Endothelial cell of umbilical vein (primary cell): ENCODE results near the gene IDH1. TPM values are rescaled to one million over a fixed set of nuclear protein-coding genes. Genes with fewer than 3 reads are reported as not detected.

Source experiments
- BruUV-seq: library from RNA; stranded (reverse); fragments of 400-500 nt; replicated peaks from 2 replicates; lab custom pipeline; 2021; lab: Mats Ljungman, UMichigan
- CTCF ChIA-PET: fragments of 300-600, 350-600 bp; sonication (Branson Sonifier 250); formaldehyde crosslinking; loops from one replicate; lab custom pipeline; 2021; ENCODE audit warnings: antibody characterized with exemption, inconsistent platforms; lab: Charles Lee
- POLR2A ChIA-PET: fragments of 300-600, 350-600 bp; sonication (Branson Sonifier 250); formaldehyde crosslinking; loops from one replicate; lab custom pipeline; 2021; ENCODE audit warnings: antibody characterized with exemption, inconsistent platforms; lab: Charles Lee
- DNase-seq: peaks from one replicate; pipeline ENCODE4 v3.0.0-alpha.2; 2011; ENCODE audit warnings: low read depth, low spot score
- FAIRE-seq: peaks from 2 replicates; lab custom pipeline; 2011; peaks lifted over from hg19 to GRCh38; lab: Jason Lieb, UNC
- H2AFZ ChIP-seq: 2 replicates; pipeline ENCODE4 v1.6.0; 2012; ENCODE audit warnings: low read depth, low read length, control low read depth, inconsistent platforms
- H3K27ac ChIP-seq: 2 replicates; pipeline ENCODE4 v1.5.1; 2011; ENCODE audit warnings: low read depth, mild to moderate bottlenecking, control low read depth, low read length, moderate library complexity; ENCODE audit not compliant: insufficient read depth
- H3K27me3 ChIP-seq, 2 experiments: 2 replicates each; pipeline versions ENCODE4 v1.6.0 to v1.6.1; 2011; ENCODE audit warnings: low read length in 2 of 2, mixed read lengths in 1 of 2; ENCODE audit not compliant: control insufficient read depth in 2 of 2, insufficient read depth in 2 of 2
- H3K36me3 ChIP-seq, 2 experiments: 2 replicates in 1 of 2; 3 replicates in 1 of 2; pipeline ENCODE4 v1.5.1; 2011; ENCODE audit warnings: low read length in 2 of 2, mild to moderate bottlenecking in 1 of 2, moderate library complexity in 1 of 2; ENCODE audit not compliant: control insufficient read depth in 2 of 2, insufficient read depth in 2 of 2; ENCODE audit errors: extremely low read depth in 1 of 2
- H3K4me1 ChIP-seq: 3 replicates; pipeline ENCODE4 v1.5.1; 2011; ENCODE audit warnings: mild to moderate bottlenecking, low read length; ENCODE audit not compliant: control insufficient read depth, insufficient read depth; ENCODE audit errors: extremely low read depth
- H3K4me2 ChIP-seq: 2 replicates; pipeline ENCODE4 v1.6.1; 2011; ENCODE audit warnings: low read length, control low read depth, mixed read lengths; ENCODE audit not compliant: insufficient read depth
- H3K4me3 ChIP-seq, 3 experiments: fragments of 200-600 bp in 1 of 3; sonication (generic), shearing (Covaris generic) in 1 of 3; replicated peaks in 1 of 3; 2 replicates each; pipeline ENCODE4 v1.5.1; 2011 to 2016; ENCODE audit warnings: control low read depth in 3 of 3, low read length in 3 of 3, mild to moderate bottlenecking in 2 of 3, inconsistent platforms in 1 of 3, low read depth in 1 of 3, moderate library complexity in 1 of 3; ENCODE audit not compliant: insufficient read depth in 1 of 3
- H3K79me2 ChIP-seq: 2 replicates; pipeline ENCODE4 v1.6.0; 2012; ENCODE audit warnings: low read length, inconsistent platforms; ENCODE audit not compliant: control insufficient read depth, insufficient read depth
- H3K9ac ChIP-seq: replicated peaks from 2 replicates; pipeline ENCODE3; 2011; ENCODE audit warnings: low read length, control low read depth; ENCODE audit not compliant: insufficient read depth; ENCODE audit errors: extremely low read depth
- H3K9me1 ChIP-seq: replicated peaks from 3 replicates; pipeline ENCODE4 v1.6.0; 2011; ENCODE audit warnings: mild to moderate bottlenecking, low read length; ENCODE audit not compliant: control insufficient read depth, insufficient read depth; ENCODE audit errors: extremely low read depth
- H3K9me3 ChIP-seq: replicated peaks from 2 replicates; pipeline ENCODE4 v1.5.1; 2012; ENCODE audit warnings: low read length, inconsistent platforms; ENCODE audit not compliant: control insufficient read depth, insufficient read depth
- H4K20me1 ChIP-seq: replicated peaks from 2 replicates; pipeline ENCODE3; 2011; ENCODE audit warnings: mild to moderate bottlenecking, low read length; ENCODE audit not compliant: control insufficient read depth, insufficient read depth; ENCODE audit errors: extremely low read depth
- CTCF ChIP-seq, 2 donors: IDR thresholded peaks; 1 replicate in 1 of 2; 2 replicates in 1 of 2; pipeline ENCODE4 v1.5.1; 2011; ENCODE audit warnings: low read length in 2 of 2, mild to moderate bottlenecking in 2 of 2, moderate library complexity in 2 of 2, control low read depth in 1 of 2, inconsistent platforms in 1 of 2, low read depth in 1 of 2; ENCODE audit not compliant: insufficient read depth in 1 of 2; ENCODE audit errors: extremely low read depth in 1 of 2
- EZH2 ChIP-seq: IDR thresholded peaks from 2 replicates; pipeline ENCODE4 v1.6.1; 2012; ENCODE audit warnings: borderline replicate concordance, low read depth, mild to moderate bottlenecking, moderate library complexity, low read length, inconsistent platforms; ENCODE audit not compliant: severe bottlenecking
- FOS ChIP-seq: IDR thresholded peaks from 2 replicates; pipeline ENCODE4 v1.6.1; 2011; ENCODE audit warnings: mild to moderate bottlenecking, low read length, moderate library complexity, borderline replicate concordance; ENCODE audit not compliant: insufficient read depth
- GATA2 ChIP-seq: IDR thresholded peaks from 2 replicates; pipeline ENCODE4 v1.7.0; 2011; ENCODE audit warnings: low read depth, mild to moderate bottlenecking, moderate library complexity, mixed read lengths, low read length; ENCODE audit not compliant: insufficient read length, insufficient read depth
- JUN ChIP-seq: IDR thresholded peaks from 2 replicates; pipeline ENCODE4 v1.6.1; 2011; ENCODE audit warnings: borderline replicate concordance, low read depth; ENCODE audit not compliant: insufficient read length, insufficient read depth
- MYC ChIP-seq: IDR thresholded peaks from one replicate; pipeline ENCODE4 v1.6.1; 2011; ENCODE audit warnings: mild to moderate bottlenecking, low read depth, low read length
- POLR2A ChIP-seq: IDR thresholded peaks from 2 replicates; pipeline ENCODE4 v1.6.1; 2012; ENCODE audit warnings: low read depth, mild to moderate bottlenecking, control low read depth, low read length
- POLR2AphosphoS5 ChIP-seq: IDR thresholded peaks from 2 replicates; pipeline ENCODE4 v1.6.1; 2012; ENCODE audit warnings: low read depth, mild to moderate bottlenecking, control low read depth, low read length, moderate library complexity; ENCODE audit not compliant: insufficient read depth
- dilution Hi-C: fragments of 300-500 bp; cut with MboI; formaldehyde crosslinking; loops from one replicate; pipeline ENCODE4 v1.15.0; 2019; ENCODE audit warnings: low sequenced_read_pairs; ENCODE audit not compliant: extremely low pct_ligation_motif_present
- intact Hi-C: fragments of 100-400 bp; cut with micrococcal nuclease; formaldehyde crosslinking; loops from one replicate; pipeline ENCODE4 v1.10.0; 2022
- polyA plus RNA-seq, 4 experiments: library from polyadenylated mRNA; depleted of rRNA in 3 of 4; stranded (reverse) in 3 of 4; unstranded in 1 of 4; fragments of >200 nt; gene quantifications; 2 replicates each; pipeline versions ENCODE4 v1.2.1 to v1.2.3, GENCODE V29; 2011 to 2012; ENCODE audit warnings: missing spikeins in 1 of 4
- total RNA-seq: library from RNA; stranded (reverse); gene quantifications from 2 replicates; pipeline ENCODE4 v1.2.3, GENCODE V29; 2021
- TF ChIP-seq, protein P1 (sequence below): IDR thresholded peaks from 2 replicates; pipeline ENCODE4 v1.6.1; 2011; ENCODE audit not compliant: insufficient read depth, insufficient read length

The IDH1 gene
- total and polyA plus RNA-seq, 2 donors (not counting 3 experiments of a cell fraction or from before 2014, with no cell fraction given) = 63.1 to 107 TPM

- Histone ChIP-seq H3K79me2 (peaks cover 8% of the 10 kb centered on the region), H3K36me3 (peaks cover 10 to 38% of the 10 kb centered on the region in 2 experiments), H3K4me3 (no peak overlapping the region), H3K4me2 (no peak overlapping the region), H3K27me3 (no peaks in the 10 kb centered on the region), H3K9me3 (no peaks in the 10 kb centered on the region), H3K27ac (no peak overlapping the region), H3K9ac (no peak overlapping the region), H4K20me1 (no peaks in the 10 kb centered on the region), H3K4me1 (no peaks in the 10 kb centered on the region), H2AFZ (no peak overlapping the region), H3K9me1 (no peaks in the 10 kb centered on the region)
- CTCF ChIA-PET = interaction anchor here (2.5 kb wide), 1 partner anchor 20 kb away, joined by 9 read pairs; the partner anchor contains the start of gene IDH1
- dilution Hi-C loops (no loop called here), intact Hi-C loops (no loop called here)
- BruUV-seq = no TSS peak
- DNase-seq = no peak
- POLR2A ChIA-PET = no interaction called here
- no peak for TF ChIP-seq POLR2A
- TF ChIP-seq, protein P1, sequence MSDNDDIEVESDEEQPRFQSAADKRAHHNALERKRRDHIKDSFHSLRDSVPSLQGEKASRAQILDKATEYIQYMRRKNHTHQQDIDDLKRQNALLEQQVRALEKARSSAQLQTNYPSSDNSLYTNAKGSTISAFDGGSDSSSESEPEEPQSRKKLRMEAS = no peak
- no peak for TF ChIP-seq GATA2
- TF ChIP-seq CTCF (IDR thresholded peaks at IDR 0.05; ENCODE audit: extremely low read depth in 1 of 2, insufficient read depth in 1 of 2, low read depth in 1 of 2, low read length in 2 of 2) = no peak
- no peak for FAIRE-seq
Observed at GRCh38 chr2:208274748-208275147, 19.9 kb upstream of the IDH1 start.

- ChIA-PET CTCF (interaction anchor here (1.1 to 1.8 kb wide), 2 partner anchors 15 to 520 kb away, joined by 3 to 10 read pairs; partner anchors contain the start of gene IDH1), POLR2A (interaction anchor here (0.7 kb wide), 1 partner anchor 493 kb away, joined by 3 read pairs; no protein-coding TSS in a partner anchor)
- H3K36me3 ChIP-seq = peaks cover 4 to 15% of the 10 kb centered on the region in 2 experiments
- H3K27me3 ChIP-seq = no peaks in the 10 kb centered on the region
- FAIRE-seq (no peak), DNase-seq (no peak)
- H3K27ac ChIP-seq = no peak overlapping the region
- H3K4me3 ChIP-seq = no peak overlapping the region
- intact Hi-C loops (no loop called here), dilution Hi-C loops (no loop called here)
- no peak overlapping the region for H2AFZ ChIP-seq
- no peaks in the 10 kb centered on the region for H3K9me3 ChIP-seq
- H4K20me1 ChIP-seq = no peaks in the 10 kb centered on the region
- no peaks in the 10 kb centered on the region for H3K9me1 ChIP-seq
- H3K79me2 ChIP-seq = peaks cover 44% of the 10 kb centered on the region
- H3K4me1 ChIP-seq = peaks cover 24% of the 10 kb centered on the region
- H3K9ac ChIP-seq = no peak overlapping the region
- BruUV-seq = no TSS peak
- TF ChIP-seq, protein P1 = no peak
- no peak for TF ChIP-seq MYC
- no peak for TF ChIP-seq JUN
- no peak for TF ChIP-seq GATA2
- TF ChIP-seq POLR2A = no peak
- TF ChIP-seq FOS = no peak
- no peak for TF ChIP-seq POLR2AphosphoS5
- no peak for TF ChIP-seq CTCF (IDR thresholded peaks at IDR 0.05; ENCODE audit: extremely low read depth in 1 of 2, insufficient read depth in 1 of 2, low read depth in 1 of 2, low read length in 2 of 2)
- TF ChIP-seq EZH2 = no peak
- H3K4me2 ChIP-seq = no peak overlapping the region
Observed at GRCh38 chr2:208269091-208269490, 14.2 kb upstream of the IDH1 start.
